A549 (cell line): ENCODE results near the gene DISP3. TPM values are rescaled to one million over a fixed set of nuclear protein-coding genes. Genes with fewer than 3 reads are reported as not detected.

Experiments used
- ATAC-seq, 2 experiments: fragments of 200-7000 bp in 1 of 2; fragments of >200 bp in 1 of 2; cut with Nextera tagmentation in 1 of 2; cut with Tn5 transposase in 1 of 2; 3 replicates each; pipeline versions ENCODE4 v1.8.0 to v1.9.1; 2018 to 2020; ENCODE audit warnings: mild to moderate bottlenecking in 1 of 2, moderate library complexity in 1 of 2
- CTCF ChIA-PET: fragments of 300-600 bp; sonication (Branson Sonifier 250); formaldehyde crosslinking; extraction: SDS; loops from one replicate; lab custom pipeline; 2021; ENCODE audit warnings: antibody characterized with exemption, inconsistent platforms; lab: Yijun Ruan, JAX
- POLR2A ChIA-PET: fragments of 350-600 bp; formaldehyde crosslinking; extraction: SDS; loops from one replicate; lab custom pipeline; 2021; ENCODE audit warnings: antibody characterized with exemption, inconsistent platforms; lab: Yijun Ruan, JAX
- DNase-seq, 2 experiments: peaks; one replicate each; pipeline versions ENCODE4 v3.0.0 to v3.0.0-alpha.2; 2011 to 2016; ENCODE audit warnings: low read depth in 1 of 2, low spot score in 1 of 2
- FAIRE-seq: peaks from 2 replicates; lab custom pipeline; 2011; peaks lifted over from hg19 to GRCh38; lab: Jason Lieb, UNC
- H3K27ac ChIP-seq, 2 experiments: fragments of >200 bp; sonication (Bioruptor Twin); formaldehyde crosslinking; 3 replicates each; pipeline ENCODE4 v1.5.1; 2016 to 2017
- H3K4me1 ChIP-seq: fragments of >200 bp; sonication (Bioruptor Twin); formaldehyde crosslinking; 3 replicates; pipeline ENCODE4 v1.6.1; 2016
- H3K4me2 ChIP-seq: fragments of >200 bp; sonication (Bioruptor Twin); formaldehyde crosslinking; 3 replicates; pipeline ENCODE4 v1.6.1; 2016
- H3K4me3 ChIP-seq: fragments of >200 bp; sonication (Bioruptor Twin); formaldehyde crosslinking; 3 replicates; pipeline ENCODE4 v1.5.1; 2016
- H3K9me3 ChIP-seq: fragments of >200 bp; sonication (Bioruptor Twin); formaldehyde crosslinking; 3 replicates; pipeline ENCODE4 v1.6.1; 2016
- CBX2 ChIP-seq: fragments of 200-600 bp; sonication (generic); IDR thresholded peaks from 2 replicates; pipeline ENCODE4 v1.6.1; 2016; ENCODE audit warnings: low read depth, mild to moderate bottlenecking, borderline replicate concordance
- CEBPB ChIP-seq, 2 experiments: fragments of >200 bp in 1 of 2; sonication (Bioruptor Twin) in 1 of 2; formaldehyde crosslinking in 1 of 2; IDR thresholded peaks; 2 replicates each; pipeline ENCODE4 v1.6.1; 2012 to 2016
- FOSB ChIP-seq: fragments of 250-450 bp; sonication (Bioruptor Pico); IDR thresholded peaks from 2 replicates; pipeline ENCODE4 v1.5.0; 2020; ENCODE audit warnings: mild to moderate bottlenecking, moderate library complexity
- FOXS1 ChIP-seq: fragments of 250-450 bp; sonication (Bioruptor Pico); IDR thresholded peaks from 2 replicates; pipeline ENCODE4 v1.5.0; 2020; ENCODE audit warnings: mild to moderate bottlenecking, moderate library complexity
- HDAC2 ChIP-seq: fragments of 200-600 bp; sonication (generic); IDR thresholded peaks from 2 replicates; pipeline ENCODE4 v1.6.1; 2016
- HEYL ChIP-seq: fragments of 250-450 bp; sonication (Bioruptor Pico); IDR thresholded peaks from 2 replicates; pipeline ENCODE4 v1.8.0; 2021; ENCODE audit warnings: mild to moderate bottlenecking, moderate library complexity
- HOXB13 ChIP-seq: fragments of 250-450 bp; sonication (Bioruptor Pico); IDR thresholded peaks from 2 replicates; pipeline ENCODE4 v1.5.0; 2020; ENCODE audit warnings: low read depth, mild to moderate bottlenecking, moderate library complexity
- HOXB5 ChIP-seq: fragments of 250-450 bp; sonication (Bioruptor Pico); IDR thresholded peaks from 2 replicates; pipeline ENCODE4 v1.5.0; 2020; ENCODE audit warnings: mild to moderate bottlenecking, moderate library complexity
- JUN ChIP-seq, 2 experiments: fragments of >200 bp; sonication (Bioruptor Twin); formaldehyde crosslinking; IDR thresholded peaks; 2 replicates in 1 of 2; 3 replicates in 1 of 2; pipeline ENCODE4 v1.6.1; 2016 to 2017
- JUNB ChIP-seq: fragments of >200 bp; sonication (Bioruptor Twin); formaldehyde crosslinking; IDR thresholded peaks from 2 replicates; pipeline ENCODE4 v1.6.1; 2016
- KDM5A ChIP-seq: fragments of 200-600 bp; sonication (generic); IDR thresholded peaks from 2 replicates; pipeline ENCODE4 v1.6.1; 2016; ENCODE audit warnings: antibody characterized with exemption, mild to moderate bottlenecking
- NPAS2 ChIP-seq: fragments of 250-450 bp; sonication (Bioruptor Pico); IDR thresholded peaks from 2 replicates; pipeline ENCODE4 v1.8.0; 2022; ENCODE audit warnings: mild to moderate bottlenecking, moderate library complexity, borderline replicate concordance
- POLR2A ChIP-seq: IDR thresholded peaks from 2 replicates; pipeline ENCODE4 v1.6.1; 2012; ENCODE audit warnings: mild to moderate bottlenecking, low read length
- RARB ChIP-seq: fragments of 250-450 bp; sonication (Bioruptor Pico); IDR thresholded peaks from 2 replicates; pipeline ENCODE4 v1.8.0; 2021; ENCODE audit warnings: mild to moderate bottlenecking, moderate library complexity
- SMC3 ChIP-seq: fragments of >200 bp; sonication (Bioruptor Twin); formaldehyde crosslinking; IDR thresholded peaks from 3 replicates; pipeline ENCODE4 v1.6.1; 2018; ENCODE audit warnings: inconsistent platforms
- TFCP2L1 ChIP-seq: fragments of 250-450 bp; sonication (Bioruptor Pico); IDR thresholded peaks from 2 replicates; pipeline ENCODE4 v1.5.0; 2021; ENCODE audit warnings: mild to moderate bottlenecking
- WGBS: methylation state at CpG from one replicate; pipeline ENCODE4 v1.1.6; 2017; ENCODE audit errors: missing lambda C conversion rate; 5-methylcytosine and 5-hydroxymethylcytosine counted together
- polyA plus RNA-seq, 4 experiments: library from polyadenylated mRNA; depleted of rRNA in 3 of 4; stranded (reverse); fragments of >200 nt; fragmentation: RNase III in 1 of 4; extraction: RNeasy Plus Mini Kit Qiagen cat#74134 plus additional on column Dnase treatment in 1 of 4; gene quantifications; 2 replicates in 3 of 4; 3 replicates in 1 of 4; pipeline ENCODE4 v1.2.3, GENCODE V29; 2011 to 2017
- TF ChIP-seq, protein P1 (sequence below): IDR thresholded peaks from 2 replicates; pipeline ENCODE4 v1.6.1; 2012
- TF ChIP-seq, protein P2 (sequence below): IDR thresholded peaks from 2 replicates; pipeline ENCODE4 v1.6.1; 2012; ENCODE audit warnings: low read depth, borderline replicate concordance
- TF ChIP-seq, protein P3 (sequence below): fragments of 450-650 bp; IDR thresholded peaks from 2 replicates; pipeline ENCODE4 v1.6.1; 2014; ENCODE audit warnings: antibody characterized with exemption
- TF ChIP-seq, protein P4 (sequence below): fragments of 200-600 bp; sonication (generic); IDR thresholded peaks from 2 replicates; pipeline ENCODE4 v1.6.1; 2016; ENCODE audit warnings: antibody characterized with exemption, mild to moderate bottlenecking, moderate library complexity
- TF ChIP-seq, protein P5 (sequence below): IDR thresholded peaks from 2 replicates; pipeline ENCODE4 v1.6.1; 2012
- TF ChIP-seq, protein P6 (sequence below): fragments of >200 bp; sonication (Bioruptor Twin); formaldehyde crosslinking; IDR thresholded peaks from 2 replicates; pipeline ENCODE4 v1.6.1; 2016

DISP3 gene
- polyA plus RNA-seq, 2 of the 4 experiments (the other 2 are of a cell fraction) = 0.09 to 0.22 TPM

DNA sequence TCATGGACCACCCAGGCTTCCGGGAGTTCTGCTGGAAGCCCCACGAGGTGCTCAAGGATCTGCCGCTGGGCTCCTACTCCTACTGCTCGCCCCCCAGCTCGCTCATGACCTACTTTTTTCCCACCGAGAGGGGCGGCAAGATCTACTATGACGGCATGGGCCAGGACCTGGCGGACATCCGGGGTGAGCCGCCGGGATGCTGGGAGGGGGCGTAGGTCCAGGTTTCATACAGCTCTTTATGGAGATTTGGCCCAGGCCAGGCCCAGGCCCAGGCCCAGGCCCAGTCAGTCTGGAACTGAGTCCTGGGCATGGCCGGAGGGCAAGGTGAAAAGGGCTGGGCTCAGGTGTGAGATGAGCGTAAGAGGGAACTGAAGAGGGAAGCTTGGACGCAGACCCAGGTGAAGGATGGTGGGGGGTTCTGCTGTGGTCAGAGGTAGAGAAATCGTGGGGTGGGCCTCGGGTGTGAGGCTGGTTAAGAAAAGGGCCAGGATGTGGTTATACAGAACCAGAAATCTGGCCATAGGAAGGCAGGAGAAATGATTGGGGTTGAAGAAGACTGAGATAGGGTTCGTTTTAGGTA is 23.0 kb downstream of the DISP3 start:
- ATAC-seq = no peak
- no peaks in the 10 kb centered on the region for H3K4me1 ChIP-seq
- POLR2A ChIA-PET = no interaction called here
- WGBS = 56% methylated on average over 12 of the region's 19 CpGs
- no peak overlapping the region for H3K27ac ChIP-seq
- peaks cover 22% of the 10 kb centered on the region; the same call in 2 of the 3 replicates for H3K9me3 ChIP-seq
- TF ChIP-seq, protein P1, sequence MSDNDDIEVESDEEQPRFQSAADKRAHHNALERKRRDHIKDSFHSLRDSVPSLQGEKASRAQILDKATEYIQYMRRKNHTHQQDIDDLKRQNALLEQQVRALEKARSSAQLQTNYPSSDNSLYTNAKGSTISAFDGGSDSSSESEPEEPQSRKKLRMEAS = no peak
- TF ChIP-seq RARB (CRISPR knock-in tag) (no peak), FOXS1 (CRISPR knock-in tag) (no peak)
- TF ChIP-seq, all 56 proteins: peak for 0
- H3K4me3 ChIP-seq = no peak overlapping the region
- H3K4me2 ChIP-seq = no peak overlapping the region
- DNase-seq (no peak), FAIRE-seq (no peak)
- CTCF ChIA-PET = no interaction called here

DNA sequence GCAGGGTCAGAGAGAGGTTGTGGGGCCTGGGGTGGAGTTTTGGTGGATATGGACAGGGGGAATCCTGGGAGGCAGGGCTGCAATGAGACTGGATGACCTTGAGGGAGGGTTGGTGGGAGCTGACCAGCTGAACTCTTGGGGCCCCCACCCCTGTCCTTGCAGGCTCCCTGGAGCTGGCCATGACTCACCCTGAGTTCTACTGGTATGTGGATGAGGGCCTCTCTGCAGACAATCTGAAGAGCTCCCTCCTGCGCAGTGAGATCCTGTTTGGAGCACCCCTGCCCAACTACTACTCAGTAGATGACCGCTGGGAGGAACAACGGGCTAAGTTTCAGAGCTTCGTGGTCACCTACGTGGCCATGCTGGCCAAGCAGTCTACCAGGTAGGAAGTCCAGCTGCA is 23.6 kb downstream of the DISP3 start:
- no peak for FAIRE-seq
- H3K4me3 ChIP-seq = no peak overlapping the region
- no peak for ATAC-seq
- no peaks in the 10 kb centered on the region for H3K4me1 ChIP-seq
- POLR2A ChIA-PET = no interaction called here
- no peak for TF ChIP-seq POLR2A
- no peak for TF ChIP-seq JUNB
- 27% methylated on average over 5 of the region's 5 CpGs for WGBS
- DNase-seq = no peak
- H3K9me3 ChIP-seq = peaks cover 24% of the 10 kb centered on the region; the same call in 2 of the 3 replicates
- no peak overlapping the region for H3K27ac ChIP-seq
- CTCF ChIA-PET = no interaction called here
- H3K4me2 ChIP-seq = no peak overlapping the region

DNA sequence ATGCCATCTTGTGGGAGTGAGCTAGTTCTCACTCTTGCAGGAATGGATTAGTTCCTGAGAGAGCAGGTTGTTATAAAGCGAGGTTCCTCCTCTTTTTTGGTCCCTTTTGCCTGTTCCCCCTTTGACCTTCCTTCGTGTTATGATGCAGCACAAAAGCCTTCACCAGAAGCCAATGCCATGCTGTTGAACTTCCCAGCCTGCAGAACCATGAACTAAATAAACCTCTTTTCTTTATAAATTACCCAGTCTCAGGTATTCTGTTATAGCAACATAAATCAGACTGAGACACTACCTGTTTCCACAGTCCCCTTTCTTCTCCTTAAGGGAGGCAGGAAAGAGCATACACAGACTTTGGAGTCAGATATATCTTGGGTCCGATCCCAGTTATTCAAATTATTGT is 25.6 kb downstream of the DISP3 start:
- TF ChIP-seq JUN (IDR thresholded peaks at IDR 0.05) (no peak), CBX2 (no peak), HEYL (CRISPR knock-in tag) (no peak)
- TF ChIP-seq, protein P2, sequence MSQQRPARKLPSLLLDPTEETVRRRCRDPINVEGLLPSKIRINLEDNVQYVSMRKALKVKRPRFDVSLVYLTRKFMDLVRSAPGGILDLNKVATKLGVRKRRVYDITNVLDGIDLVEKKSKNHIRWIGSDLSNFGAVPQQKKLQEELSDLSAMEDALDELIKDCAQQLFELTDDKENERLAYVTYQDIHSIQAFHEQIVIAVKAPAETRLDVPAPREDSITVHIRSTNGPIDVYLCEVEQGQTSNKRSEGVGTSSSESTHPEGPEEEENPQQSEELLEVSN = no peak
- TF ChIP-seq, all 56 proteins: peak for 0
- Histone ChIP-seq H3K4me1 (no peaks in the 10 kb centered on the region), H3K9me3 (peaks cover 24% of the 10 kb centered on the region; the same call in 2 of the 3 replicates), H3K27ac (no peak overlapping the region), H3K4me3 (no peak overlapping the region), H3K4me2 (no peak overlapping the region)
- ChIA-PET POLR2A (no interaction called here), CTCF (no interaction called here)
- 0% methylated on average over 3 of the region's 3 CpGs for WGBS
- DNase-seq (no peak), ATAC-seq (no peak), FAIRE-seq (no peak)

DNA sequence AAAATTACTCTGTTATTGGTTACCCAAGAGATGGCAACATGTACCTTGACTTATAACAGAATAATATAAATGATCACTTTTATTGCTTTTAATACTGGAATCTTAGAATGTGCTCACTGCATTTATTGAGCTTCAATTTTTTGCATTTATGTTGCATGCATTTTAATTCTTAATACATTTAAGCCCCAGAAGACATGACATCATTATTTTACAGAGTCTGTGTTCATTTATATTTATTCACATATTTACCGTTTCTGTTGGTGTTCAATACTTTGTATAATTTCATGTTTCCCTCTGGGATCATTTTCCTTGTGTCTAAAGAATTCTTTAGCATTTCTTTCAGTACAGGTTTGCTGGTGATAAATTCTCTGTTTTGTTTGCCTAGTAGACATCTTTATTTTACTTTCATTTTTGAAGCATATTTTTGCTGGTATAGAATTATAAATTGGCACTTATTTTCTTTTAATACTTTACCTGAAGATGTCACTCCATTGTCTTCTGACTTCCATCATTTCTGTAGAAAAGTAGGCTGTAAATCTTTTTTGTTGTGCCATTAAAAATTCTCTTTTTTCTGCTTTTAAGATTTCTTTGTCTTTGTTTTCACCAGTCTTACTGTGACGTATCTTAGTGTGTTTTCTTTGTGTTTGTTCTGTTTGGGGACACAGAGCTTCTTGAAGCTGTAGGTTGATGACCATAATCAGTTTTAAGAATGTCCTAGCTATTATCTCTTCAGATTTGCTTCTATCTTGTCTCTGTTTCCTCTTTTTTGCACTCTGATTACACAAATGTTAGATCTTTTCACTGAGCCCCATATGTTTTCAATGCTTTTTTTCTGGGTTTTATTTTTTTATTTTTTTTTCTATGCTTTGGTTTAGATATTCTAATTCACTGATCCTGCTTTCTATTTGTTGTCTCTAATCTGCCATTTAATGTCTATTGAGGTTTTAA is 26.9 kb downstream of the DISP3 start:
- 0% methylated on average over 2 of the region's 2 CpGs for WGBS
- no peak overlapping the region for H3K4me2 ChIP-seq
- peaks cover 24% of the 10 kb centered on the region; the same call in 2 of the 3 replicates for H3K9me3 ChIP-seq
- no peak for DNase-seq
- no peaks in the 10 kb centered on the region for H3K4me1 ChIP-seq
- POLR2A ChIA-PET = no interaction called here
- FAIRE-seq = no peak
- no peak overlapping the region for H3K4me3 ChIP-seq
- ATAC-seq = no peak
- CTCF ChIA-PET = interaction anchor here (0.6 kb wide), 1 partner anchor 736 kb away, joined by 3 read pairs; no protein-coding TSS in a partner anchor
- no peak overlapping the region for H3K27ac ChIP-seq
- TF ChIP-seq, protein P3, sequence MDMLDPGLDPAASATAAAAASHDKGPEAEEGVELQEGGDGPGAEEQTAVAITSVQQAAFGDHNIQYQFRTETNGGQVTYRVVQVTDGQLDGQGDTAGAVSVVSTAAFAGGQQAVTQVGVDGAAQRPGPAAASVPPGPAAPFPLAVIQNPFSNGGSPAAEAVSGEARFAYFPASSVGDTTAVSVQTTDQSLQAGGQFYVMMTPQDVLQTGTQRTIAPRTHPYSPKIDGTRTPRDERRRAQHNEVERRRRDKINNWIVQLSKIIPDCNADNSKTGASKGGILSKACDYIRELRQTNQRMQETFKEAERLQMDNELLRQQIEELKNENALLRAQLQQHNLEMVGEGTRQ = no peak
- TF ChIP-seq NPAS2 (CRISPR knock-in tag) (no peak), TFCP2L1 (CRISPR knock-in tag) (no peak), KDM5A (no peak), HOXB13 (CRISPR knock-in tag) (no peak), HDAC2 (no peak), CEBPB (IDR thresholded peaks at IDR 0.05) (no peak), SMC3 (no peak), FOSB (no peak), HOXB5 (CRISPR knock-in tag) (no peak)
- TF ChIP-seq, protein P4, sequence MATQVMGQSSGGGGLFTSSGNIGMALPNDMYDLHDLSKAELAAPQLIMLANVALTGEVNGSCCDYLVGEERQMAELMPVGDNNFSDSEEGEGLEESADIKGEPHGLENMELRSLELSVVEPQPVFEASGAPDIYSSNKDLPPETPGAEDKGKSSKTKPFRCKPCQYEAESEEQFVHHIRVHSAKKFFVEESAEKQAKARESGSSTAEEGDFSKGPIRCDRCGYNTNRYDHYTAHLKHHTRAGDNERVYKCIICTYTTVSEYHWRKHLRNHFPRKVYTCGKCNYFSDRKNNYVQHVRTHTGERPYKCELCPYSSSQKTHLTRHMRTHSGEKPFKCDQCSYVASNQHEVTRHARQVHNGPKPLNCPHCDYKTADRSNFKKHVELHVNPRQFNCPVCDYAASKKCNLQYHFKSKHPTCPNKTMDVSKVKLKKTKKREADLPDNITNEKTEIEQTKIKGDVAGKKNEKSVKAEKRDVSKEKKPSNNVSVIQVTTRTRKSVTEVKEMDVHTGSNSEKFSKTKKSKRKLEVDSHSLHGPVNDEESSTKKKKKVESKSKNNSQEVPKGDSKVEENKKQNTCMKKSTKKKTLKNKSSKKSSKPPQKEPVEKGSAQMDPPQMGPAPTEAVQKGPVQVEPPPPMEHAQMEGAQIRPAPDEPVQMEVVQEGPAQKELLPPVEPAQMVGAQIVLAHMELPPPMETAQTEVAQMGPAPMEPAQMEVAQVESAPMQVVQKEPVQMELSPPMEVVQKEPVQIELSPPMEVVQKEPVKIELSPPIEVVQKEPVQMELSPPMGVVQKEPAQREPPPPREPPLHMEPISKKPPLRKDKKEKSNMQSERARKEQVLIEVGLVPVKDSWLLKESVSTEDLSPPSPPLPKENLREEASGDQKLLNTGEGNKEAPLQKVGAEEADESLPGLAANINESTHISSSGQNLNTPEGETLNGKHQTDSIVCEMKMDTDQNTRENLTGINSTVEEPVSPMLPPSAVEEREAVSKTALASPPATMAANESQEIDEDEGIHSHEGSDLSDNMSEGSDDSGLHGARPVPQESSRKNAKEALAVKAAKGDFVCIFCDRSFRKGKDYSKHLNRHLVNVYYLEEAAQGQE = no peak
- TF ChIP-seq, protein P1 = no peak
- TF ChIP-seq, protein P5, sequence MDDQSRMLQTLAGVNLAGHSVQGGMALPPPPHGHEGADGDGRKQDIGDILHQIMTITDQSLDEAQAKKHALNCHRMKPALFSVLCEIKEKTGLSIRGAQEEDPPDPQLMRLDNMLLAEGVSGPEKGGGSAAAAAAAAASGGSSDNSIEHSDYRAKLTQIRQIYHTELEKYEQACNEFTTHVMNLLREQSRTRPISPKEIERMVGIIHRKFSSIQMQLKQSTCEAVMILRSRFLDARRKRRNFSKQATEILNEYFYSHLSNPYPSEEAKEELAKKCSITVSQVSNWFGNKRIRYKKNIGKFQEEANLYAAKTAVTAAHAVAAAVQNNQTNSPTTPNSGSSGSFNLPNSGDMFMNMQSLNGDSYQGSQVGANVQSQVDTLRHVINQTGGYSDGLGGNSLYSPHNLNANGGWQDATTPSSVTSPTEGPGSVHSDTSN = no peak
- TF ChIP-seq, protein P6, sequence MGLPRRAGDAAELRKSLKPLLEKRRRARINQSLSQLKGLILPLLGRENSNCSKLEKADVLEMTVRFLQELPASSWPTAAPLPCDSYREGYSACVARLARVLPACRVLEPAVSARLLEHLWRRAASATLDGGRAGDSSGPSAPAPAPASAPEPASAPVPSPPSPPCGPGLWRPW = no peak
